SIG-M5 treated with dmso at 0.1 percent for 504 hours (cell line): ENCODE results near the gene GTPBP6.
"Not testable (repeated sequence)": the region's sequence is repeated elsewhere in the genome, so short reads cannot be mapped to it uniquely, and the experiment has no call there.

Source experiments
- DNase-seq: peaks from one replicate; lab custom pipeline; 2025; ENCODE audit not compliant: unreplicated experiment; lab: John Stamatoyannopoulos, UW

GTPBP6 gene

GRCh38 chrX:352181-352580, 33.6 kb upstream of the GTPBP6 start:
- DNase-seq = no peak

GRCh38 chrX:351736-352135, 33.1 kb upstream of the GTPBP6 start:
- DNase-seq = no peak

- DNase-seq = not testable (repeated sequence)
These were observed 32.7 kb upstream of the GTPBP6 start for GRCh38 chrX:351324-351641.

GRCh38 chrX:350534-351323, 32.1 kb upstream of the GTPBP6 start:
- DNase-seq = no peak

GRCh38 chrX:350148-350533, 31.5 kb upstream of the GTPBP6 start:
- no peak for DNase-seq

GRCh38 chrX:349702-350101, 31.1 kb upstream of the GTPBP6 start:
- no peak for DNase-seq

GRCh38 chrX:349196-349595, 30.6 kb upstream of the GTPBP6 start:
- no peak for DNase-seq

GRCh38 chrX:348461-349117, 30.0 kb upstream of the GTPBP6 start:
- no peak for DNase-seq

GRCh38 chrX:347351-348117, 28.9 kb upstream of the GTPBP6 start:
- no peak for DNase-seq

GRCh38 chrX:346034-346813, 27.6 kb upstream of the GTPBP6 start:
- DNase-seq = no peak

- no peak for DNase-seq
These were observed 26.7 kb upstream of the GTPBP6 start for GRCh38 chrX:345020-345925.

- no peak for DNase-seq
These were observed 25.8 kb upstream of the GTPBP6 start for GRCh38 chrX:344371-344901.

- DNase-seq = no peak
These were observed 23.0 kb upstream of the GTPBP6 start for GRCh38 chrX:341541-342101.

- no peak for DNase-seq
These were observed 22.2 kb upstream of the GTPBP6 start for GRCh38 chrX:340641-341423.

GRCh38 chrX:340121-340520, 21.5 kb upstream of the GTPBP6 start:
- no peak for DNase-seq

- DNase-seq = no peak
These were observed 20.3 kb upstream of the GTPBP6 start for GRCh38 chrX:338836-339400.

- no peak for DNase-seq
These were observed 19.8 kb upstream of the GTPBP6 start for GRCh38 chrX:338281-338835.

- no peak for DNase-seq
These were observed 18.8 kb upstream of the GTPBP6 start for GRCh38 chrX:337331-337831.
